H1 (cell line): ENCODE data around the gene CTSK. TPM values are rescaled to one million over a fixed set of nuclear protein-coding genes. Genes with fewer than 3 reads are reported as not detected.
"Not testable (repeated sequence)": the region's sequence is repeated elsewhere in the genome, so short reads cannot be mapped to it uniquely, and the experiment has no call there.

Experiments
- CTCF ChIA-PET: fragments of 300-600 bp; sonication (Branson Sonifier 250); formaldehyde crosslinking; loops from one replicate; lab custom pipeline; 2021; ENCODE audit not compliant: partially characterized antibody; lab: Charles Lee
- POLR2A ChIA-PET: fragments of 300-600 bp; sonication (Branson Sonifier 250); formaldehyde crosslinking; loops from one replicate; lab custom pipeline; 2021; ENCODE audit warnings: inconsistent platforms; ENCODE audit not compliant: partially characterized antibody; lab: Charles Lee
- DNase-seq, 2 experiments: peaks; one replicate each; pipeline versions ENCODE4 v3.0.0 to v3.0.0-alpha.2; 2010 to 2022; ENCODE audit warnings: low spot score in 2 of 2, low read depth in 1 of 2, mixed read lengths in 1 of 2
- FAIRE-seq: peaks from 2 replicates; lab custom pipeline; 2011; peaks lifted over from hg19 to GRCh38; lab: Jason Lieb, UNC
- H2AFZ ChIP-seq: 2 replicates; pipeline ENCODE4 v1.8.1; 2012; ENCODE audit warnings: low read length, inconsistent platforms
- H2AK5ac ChIP-seq: 2 replicates; pipeline ENCODE4 v1.6.1; 2013; ENCODE audit warnings: low read depth, low read length
- H2BK120ac ChIP-seq: replicated peaks from 2 replicates; pipeline ENCODE3; 2013; ENCODE audit warnings: low read depth, low read length, inconsistent platforms
- H2BK12ac ChIP-seq: 2 replicates; pipeline ENCODE4 v1.6.1; 2013; ENCODE audit warnings: low read depth, low read length
- H2BK15ac ChIP-seq: 2 replicates; pipeline ENCODE4 v1.6.1; 2013; ENCODE audit warnings: low read length
- H2BK20ac ChIP-seq: 2 replicates; pipeline ENCODE4 v1.6.1; 2013; ENCODE audit warnings: low read length
- H2BK5ac ChIP-seq: 2 replicates; pipeline ENCODE4 v1.6.1; 2013; ENCODE audit warnings: low read depth, low read length
- H3K14ac ChIP-seq: 2 replicates; pipeline ENCODE4 v1.6.1; 2013; ENCODE audit warnings: inconsistent platforms; ENCODE audit not compliant: insufficient read length
- H3K18ac ChIP-seq: 2 replicates; pipeline ENCODE4 v1.6.1; 2013; ENCODE audit warnings: low read length; ENCODE audit errors: extremely low read depth
- H3K23ac ChIP-seq: 2 replicates; pipeline ENCODE4 v1.6.1; 2013; ENCODE audit warnings: inconsistent platforms; ENCODE audit not compliant: insufficient read length
- H3K23me2 ChIP-seq: 2 replicates; pipeline ENCODE4 v1.6.1; 2013; ENCODE audit warnings: low read depth, low read length
- H3K27ac ChIP-seq: 2 replicates; pipeline ENCODE4 v1.6.1; 2011; ENCODE audit warnings: low read depth, low read length, inconsistent platforms
- H3K27me3 ChIP-seq, 4 experiments: replicated peaks in 1 of 4; 1 replicate in 1 of 4; 2 replicates in 3 of 4; pipeline versions ENCODE4 v1.6.1 to v1.8.1; 2011 to 2013; ENCODE audit warnings: low read length in 3 of 4, mild to moderate bottlenecking in 3 of 4, inconsistent platforms in 2 of 4, mixed read lengths in 2 of 4, moderate library complexity in 1 of 4; ENCODE audit not compliant: control insufficient read depth in 3 of 4, insufficient read depth in 3 of 4; ENCODE audit errors: extremely low read depth in 1 of 4
- H3K36me3 ChIP-seq, 4 experiments: 2 replicates each; pipeline versions ENCODE4 v1.6.1 to v1.8.1; 2011 to 2013; ENCODE audit warnings: mild to moderate bottlenecking in 4 of 4, low read length in 3 of 4, moderate library complexity in 2 of 4, control low read depth in 1 of 4, inconsistent platforms in 1 of 4; ENCODE audit not compliant: insufficient read depth in 4 of 4, control insufficient read depth in 2 of 4
- H3K4ac ChIP-seq: replicated peaks from 2 replicates; pipeline ENCODE3; 2013; ENCODE audit warnings: low read length, low read depth, mixed read lengths, inconsistent platforms; ENCODE audit not compliant: insufficient read length
- H3K4me1 ChIP-seq, 4 experiments: replicated peaks in 1 of 4; 1 replicate in 1 of 4; 2 replicates in 3 of 4; pipeline versions ENCODE4 v1.6.1 to v1.8.1; 2011 to 2013; ENCODE audit warnings: low read length in 3 of 4, inconsistent platforms in 2 of 4, mixed read lengths in 1 of 4; ENCODE audit not compliant: insufficient read depth in 4 of 4, control insufficient read depth in 3 of 4
- H3K4me2 ChIP-seq, 2 experiments: 2 replicates each; pipeline versions ENCODE4 v1.6.1 to v1.8.1; 2011 to 2013; ENCODE audit warnings: low read depth in 2 of 2, low read length in 2 of 2, control low read depth in 1 of 2, inconsistent platforms in 1 of 2, mild to moderate bottlenecking in 1 of 2; ENCODE audit not compliant: insufficient read depth in 1 of 2
- H3K4me3 ChIP-seq, 4 experiments: fragments of 200-600, 300-600 bp in 1 of 4; sonication (generic), shearing (Covaris generic), sonication (Bioruptor Twin) in 1 of 4; 2 replicates each; pipeline versions ENCODE4 v1.5.1 to v1.8.1; 2011 to 2016; ENCODE audit warnings: low read length in 4 of 4, low read depth in 3 of 4, control low read depth in 2 of 4, inconsistent platforms in 2 of 4, mild to moderate bottlenecking in 2 of 4, mixed read lengths in 1 of 4, moderate library complexity in 1 of 4; ENCODE audit not compliant: insufficient read depth in 2 of 4; ENCODE audit errors: extremely low read depth in 1 of 4
- H3K56ac ChIP-seq: replicated peaks from 2 replicates; pipeline ENCODE3; 2013; ENCODE audit warnings: low read depth, mild to moderate bottlenecking, mixed read lengths, low read length, inconsistent platforms; ENCODE audit not compliant: insufficient read length
- H3K79me1 ChIP-seq: 2 replicates; pipeline ENCODE4 v1.6.1; 2013; ENCODE audit warnings: low read depth, low read length, control low read depth
- H3K79me2 ChIP-seq, 2 experiments: 2 replicates each; pipeline versions ENCODE4 v1.6.1 to v1.8.1; 2012 to 2013; ENCODE audit warnings: low read length in 2 of 2, mild to moderate bottlenecking in 2 of 2, inconsistent platforms in 1 of 2; ENCODE audit not compliant: insufficient read depth in 2 of 2, control insufficient read depth in 1 of 2
- H3K9ac ChIP-seq, 4 experiments: replicated peaks in 1 of 4; 1 replicate in 1 of 4; 2 replicates in 3 of 4; pipeline versions ENCODE4 v1.6.1 to v1.8.1; 2011 to 2013; ENCODE audit warnings: low read depth in 3 of 4, low read length in 3 of 4, control low read depth in 2 of 4, mild to moderate bottlenecking in 2 of 4, moderate library complexity in 2 of 4, inconsistent platforms in 1 of 4; ENCODE audit errors: extremely low read depth in 1 of 4
- H3K9me3 ChIP-seq, 2 experiments: 2 replicates each; pipeline versions ENCODE4 v1.6.1 to v1.8.1; 2012 to 2013; ENCODE audit warnings: mild to moderate bottlenecking in 2 of 2, moderate library complexity in 2 of 2, control low read depth in 1 of 2, inconsistent platforms in 1 of 2, low read depth in 1 of 2, low read length in 1 of 2, mixed read lengths in 1 of 2; ENCODE audit not compliant: insufficient read depth in 2 of 2
- H4K20me1 ChIP-seq, 2 experiments: replicated peaks in 1 of 2; 2 replicates each; pipeline versions ENCODE3 to v1.8.1; 2011 to 2013; ENCODE audit warnings: inconsistent platforms in 2 of 2, low read length in 2 of 2, mild to moderate bottlenecking in 1 of 2; ENCODE audit not compliant: insufficient read depth in 2 of 2, control insufficient read depth in 1 of 2
- H4K5ac ChIP-seq: 2 replicates; pipeline ENCODE4 v1.6.1; 2013; ENCODE audit warnings: low read length, low read depth, mixed read lengths, inconsistent platforms; ENCODE audit not compliant: insufficient read length
- H4K8ac ChIP-seq: 2 replicates; pipeline ENCODE4 v1.8.0; 2013; ENCODE audit warnings: mild to moderate bottlenecking, moderate library complexity, low read length, inconsistent platforms; ENCODE audit not compliant: insufficient read depth; ENCODE audit errors: extremely low read depth
- H4K91ac ChIP-seq: replicated peaks from 2 replicates; pipeline ENCODE3; 2013; ENCODE audit warnings: low read length, mixed read lengths, inconsistent platforms; ENCODE audit not compliant: insufficient read length
- WGBS, 2 experiments: shearing (Covaris generic) in 1 of 2; methylation state at CpG; one replicate each; pipeline versions ENCODE4 v1.1.6 to v1.1.7; 2013 to 2015; ENCODE audit warnings: low lambda C conversion rate in 2 of 2, mixed read lengths in 2 of 2, inconsistent platforms in 1 of 2, low coverage in 1 of 2, missing lambda C conversion rate in 1 of 2; ENCODE audit not compliant: insufficient replicate concordance in 2 of 2, insufficient coverage in 1 of 2, insufficient read length in 1 of 2; ENCODE audit errors: extremely low coverage in 1 of 2, missing lambda C conversion rate in 1 of 2; 5-methylcytosine and 5-hydroxymethylcytosine counted together
- polyA plus RNA-seq, 7 experiments: library from polyadenylated mRNA; depleted of rRNA in 3 of 7; stranded (reverse) in 5 of 7; unstranded in 2 of 7; fragments of >200 nt in 5 of 7; fragments of 200-250 nt in 2 of 7; gene quantifications; 1 replicate in 5 of 7; 2 replicates in 1 of 7; 4 replicates in 1 of 7; pipeline versions ENCODE4 v1.2.1 to v1.2.3, GENCODE V29; 2011 to 2013; ENCODE audit warnings: missing spikeins in 2 of 7, mixed read lengths in 2 of 7
- total RNA-seq: library from RNA; stranded (reverse); fragmentation: NEBNext Ultra II Directional; extraction: Animal tissue kit (Norgen Biotek cat#: 25700); gene quantifications from 2 replicates; pipeline ENCODE4 v1.2.1, GENCODE V29; 2021

The CTSK gene
- total and polyA plus RNA-seq, 2 of the 8 experiments (the other 6 are each of a cell fraction or from before 2014, with no cell fraction given) = 2.7 to 4.2 TPM

- H2AFZ ChIP-seq, H4K20me1 ChIP-seq, H3K79me1 ChIP-seq, H3K79me2 ChIP-seq, H3K4ac ChIP-seq, H4K8ac ChIP-seq, DNase-seq, H3K4me2 ChIP-seq, H2BK120ac ChIP-seq, H2AK5ac ChIP-seq, H4K5ac ChIP-seq, H3K23ac ChIP-seq, H3K27me3 ChIP-seq, H3K56ac ChIP-seq, CTCF ChIA-PET, H4K91ac ChIP-seq, H3K4me3 ChIP-seq, H2BK12ac ChIP-seq, H3K9ac ChIP-seq, H2BK5ac ChIP-seq, FAIRE-seq, H3K4me1 ChIP-seq, POLR2A ChIA-PET, H2BK20ac ChIP-seq, H3K18ac ChIP-seq, H2BK15ac ChIP-seq, H3K23me2 ChIP-seq, H3K14ac ChIP-seq, H3K27ac ChIP-seq: not testable (repeated sequence)
- H3K9me3 ChIP-seq = peaks cover 6 to 24% of the 10 kb centered on the region in 2 experiments; a peak in 3 of 4 replicates
- peaks cover 0 to 35% (median 18%) of the 10 kb centered on the region in 4 experiments; a peak in 5 of 8 replicates for H3K36me3 ChIP-seq
- WGBS, 2 experiments = 94% methylated on average over 3 of the region's 3 CpGs; no CpG with 5 or more reads in 1 of the 2 experiments
Observed at GRCh38 chr1:150852734-150853133, 44.7 kb upstream of the CTSK start.

DNA sequence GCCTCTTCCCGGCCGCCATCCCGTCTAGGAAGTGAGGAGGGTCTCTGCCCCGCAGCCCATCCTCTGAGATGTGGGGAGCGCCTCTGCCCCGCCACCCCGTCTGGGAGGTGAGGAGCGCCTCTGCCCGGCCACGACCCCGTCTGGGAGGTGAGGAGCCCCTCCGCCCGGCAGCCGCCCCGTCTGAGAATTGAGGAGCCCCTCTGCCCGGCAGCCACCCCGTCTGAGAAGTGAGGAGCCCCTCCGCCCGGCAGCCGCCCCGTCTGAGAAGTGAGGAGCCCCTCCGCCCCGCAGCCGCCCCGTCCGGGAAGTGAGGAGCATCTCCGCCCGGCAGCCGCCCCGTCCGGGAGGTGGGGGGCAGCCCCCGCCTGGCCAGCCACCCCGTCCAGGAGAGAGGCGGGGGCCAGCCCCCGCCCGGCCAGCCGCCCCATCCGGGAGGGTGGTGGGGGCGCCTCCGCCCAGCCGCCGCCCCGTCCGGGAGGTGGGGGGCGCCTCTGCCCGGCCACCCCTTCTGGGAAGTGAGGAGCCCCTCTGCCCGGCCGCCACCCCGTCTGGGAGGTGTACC lies 42.8 kb upstream of the CTSK start:
- H2AFZ ChIP-seq, H3K14ac ChIP-seq, H4K8ac ChIP-seq, H2BK15ac ChIP-seq, H2BK120ac ChIP-seq, H3K27ac ChIP-seq, H3K4me1 ChIP-seq, H3K23ac ChIP-seq, FAIRE-seq, H3K4me2 ChIP-seq, H3K56ac ChIP-seq, CTCF ChIA-PET, H3K18ac ChIP-seq, H3K4ac ChIP-seq, H3K27me3 ChIP-seq, DNase-seq, H3K4me3 ChIP-seq, POLR2A ChIA-PET, H2BK20ac ChIP-seq, H2AK5ac ChIP-seq, H3K79me1 ChIP-seq, H4K20me1 ChIP-seq, H3K79me2 ChIP-seq, H3K9ac ChIP-seq, H3K23me2 ChIP-seq, H4K5ac ChIP-seq, H4K91ac ChIP-seq, H2BK12ac ChIP-seq, H2BK5ac ChIP-seq: not testable (repeated sequence)
- WGBS, 2 experiments = 100% methylated on average over 2 of the region's 49 CpGs; no CpG with 5 or more reads in 1 of the 2 experiments
- Histone ChIP-seq H3K36me3 (peaks cover 0 to 35% (median 15%) of the 10 kb centered on the region in 4 experiments; a peak in 5 of 8 replicates), H3K9me3 (peaks cover 6 to 24% of the 10 kb centered on the region in 2 experiments; a peak in 3 of 4 replicates)
